NCI-H2196 (cell line): ENCODE measurements around the gene DIPK1C.

Experiments used
- DNase-seq: peaks from one replicate; lab custom pipeline; 2025; ENCODE audit not compliant: unreplicated experiment; lab: John Stamatoyannopoulos, UW

Gene DIPK1C

GRCh38 chr18:74422541-74422940 lies 34.6 kb downstream of the DIPK1C start:
- DNase-seq = no peak

GRCh38 chr18:74420926-74421325 lies 36.2 kb downstream of the DIPK1C start:
- no peak for DNase-seq

DNA sequence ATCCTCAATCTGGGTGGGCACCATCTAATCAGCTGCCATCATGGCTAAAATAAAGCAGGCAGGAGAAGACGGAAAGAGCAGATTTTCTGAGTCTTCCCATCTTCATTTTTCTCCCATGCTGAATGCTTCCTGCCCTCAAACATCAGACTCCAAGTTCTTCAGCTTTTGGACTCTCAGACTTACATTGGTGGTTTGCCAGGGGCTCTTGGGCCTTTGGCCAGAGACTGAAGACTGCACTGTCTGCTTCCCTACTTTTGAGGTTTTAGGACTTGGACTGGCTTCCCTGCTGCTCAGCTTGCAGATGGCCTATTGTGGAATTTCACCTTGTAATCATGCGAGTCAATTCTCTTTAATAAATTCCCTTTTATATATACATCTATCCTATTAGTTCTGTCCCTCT lies 36.6 kb downstream of the DIPK1C start:
- no peak for DNase-seq

- DNase-seq = no peak
Measured at GRCh38 chr18:74419761-74420160, 37.3 kb downstream of the DIPK1C start.

DNA sequence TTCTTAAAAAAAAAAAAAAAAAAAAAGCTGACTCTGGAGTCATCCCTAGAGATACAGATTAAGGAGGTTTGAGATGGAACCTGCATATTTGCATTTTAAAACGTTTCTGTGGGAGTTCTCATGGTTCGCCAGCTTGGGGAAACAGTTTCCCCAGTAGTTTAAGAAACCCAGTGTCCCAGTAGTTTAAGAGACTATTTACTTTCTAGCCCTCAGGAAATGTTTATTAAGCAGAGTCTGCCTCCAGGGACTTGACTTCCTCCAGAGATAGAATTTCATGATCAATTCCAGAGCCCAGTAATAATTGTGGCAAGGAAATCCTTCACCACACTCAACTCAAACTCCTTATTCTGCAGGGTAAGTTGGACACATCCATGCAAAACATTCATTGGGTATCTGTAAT lies 39.1 kb downstream of the DIPK1C start:
- DNase-seq = no peak

DNA sequence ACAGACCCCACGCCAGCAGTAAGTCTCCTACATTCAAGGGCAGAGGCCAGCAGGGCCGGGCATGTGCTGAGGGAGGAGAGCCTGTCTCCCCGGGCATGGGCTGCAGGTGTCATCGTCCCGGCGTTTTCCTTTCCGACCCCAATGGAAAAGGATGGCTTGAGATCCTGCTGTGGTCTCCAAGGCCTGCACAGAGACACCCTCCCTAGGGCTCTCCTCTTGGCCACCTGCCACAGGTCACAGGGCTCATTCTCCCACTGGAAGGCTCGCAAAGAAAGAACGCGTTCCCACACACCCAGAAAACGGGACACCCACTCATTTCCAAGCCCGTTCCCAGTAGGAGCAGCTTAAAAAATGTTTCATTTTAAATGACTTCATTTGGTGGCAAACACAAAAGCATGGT lies 41.0 kb downstream of the DIPK1C start:
- DNase-seq = no peak

DNA sequence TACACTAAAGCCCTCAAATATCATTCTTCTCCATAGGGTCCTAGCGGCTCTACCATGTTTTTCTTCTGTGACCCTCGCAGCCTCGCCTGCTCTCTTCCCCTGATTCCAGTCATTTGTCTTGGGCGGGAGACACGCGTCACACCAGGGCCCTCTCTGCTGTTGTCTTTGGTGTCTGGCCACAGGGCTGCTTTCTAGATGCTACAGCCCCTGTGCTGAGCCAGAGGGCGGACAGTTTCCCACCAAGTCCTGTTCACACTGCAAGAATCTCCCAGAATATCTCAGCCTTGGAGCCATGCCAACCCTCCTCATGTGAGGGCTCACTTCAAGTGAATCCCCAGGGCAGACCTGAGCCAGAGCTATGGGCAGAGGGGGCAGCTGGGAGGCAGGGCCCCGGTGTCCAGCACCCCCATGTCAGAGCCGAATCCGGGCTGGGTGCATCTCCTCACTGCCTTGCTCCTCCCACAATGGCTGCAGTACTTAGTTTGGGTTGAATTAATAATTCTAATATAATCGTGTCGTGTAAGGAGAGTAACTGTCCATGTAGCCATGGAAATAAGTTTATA lies 42.1 kb downstream of the DIPK1C start:
- DNase-seq = no peak

- no peak for DNase-seq
Measured at GRCh38 chr18:74413836-74414235, 43.3 kb downstream of the DIPK1C start.

DNA sequence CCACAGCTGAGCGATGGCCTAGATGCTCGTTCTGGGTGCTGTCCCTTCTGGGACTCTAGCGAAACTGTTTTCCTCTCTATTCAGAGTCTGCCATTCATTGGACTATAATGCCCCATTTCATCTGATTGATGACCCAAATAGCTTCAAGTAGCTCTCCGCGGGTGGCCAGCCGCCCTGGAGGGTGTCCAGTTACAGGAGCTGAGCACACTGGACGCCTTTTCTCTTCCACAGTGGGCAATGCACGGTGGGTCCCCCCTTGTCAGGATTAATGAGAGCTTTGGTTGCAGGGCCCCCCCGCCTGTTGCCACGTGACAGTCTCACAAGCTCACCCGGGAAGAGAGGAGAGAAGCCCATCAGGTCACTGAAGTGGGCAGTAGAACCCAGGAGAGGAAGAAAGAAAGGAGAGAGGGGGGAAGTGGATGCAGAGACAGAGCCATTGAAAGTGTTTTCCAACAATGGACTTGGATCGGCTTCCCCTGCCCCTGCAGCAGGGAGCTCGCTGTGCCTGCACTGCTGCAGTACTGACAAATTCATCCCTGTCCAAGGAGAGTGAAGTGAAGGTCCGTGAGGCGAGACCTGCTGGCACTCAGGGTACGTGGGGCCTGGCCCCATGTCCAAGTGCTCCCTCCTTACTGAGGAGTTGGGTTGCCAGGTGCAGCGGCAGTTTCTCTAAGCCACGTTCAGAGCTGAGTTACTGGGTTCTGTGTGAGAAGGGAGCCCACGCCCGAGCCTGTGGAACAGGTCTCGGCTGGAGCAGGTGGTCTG lies 44.8 kb downstream of the DIPK1C start:
- DNase-seq = no peak

- DNase-seq = no peak
Measured at GRCh38 chr18:74411475-74411874, 45.6 kb downstream of the DIPK1C start.

DNA sequence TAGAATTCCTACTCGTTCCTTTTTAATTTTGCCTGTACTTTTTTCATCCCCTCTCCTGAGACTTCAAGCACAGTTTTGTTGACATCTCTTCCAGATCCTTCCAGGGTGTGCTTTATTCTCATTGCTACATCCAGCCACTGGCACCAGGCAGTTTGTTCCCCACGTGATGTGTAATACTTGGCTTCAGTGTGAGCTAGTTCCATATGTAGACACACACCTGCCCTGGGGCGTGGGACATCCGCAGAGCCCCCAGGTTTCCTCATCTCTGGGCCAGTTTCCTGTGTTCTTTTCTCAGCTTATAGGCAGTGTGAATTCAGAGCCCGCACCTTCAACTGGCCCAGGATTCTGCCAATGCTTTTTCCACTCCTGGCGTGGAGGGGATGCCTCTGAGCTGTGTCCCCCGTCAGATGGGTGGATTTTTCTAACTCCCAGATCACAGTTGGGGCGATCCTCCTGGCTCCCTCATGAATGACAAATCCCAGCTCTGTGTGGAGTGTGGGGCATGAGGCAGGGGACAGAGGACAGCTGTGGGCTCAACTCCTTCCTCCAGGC lies 46.6 kb downstream of the DIPK1C start:
- no peak for DNase-seq

DNA sequence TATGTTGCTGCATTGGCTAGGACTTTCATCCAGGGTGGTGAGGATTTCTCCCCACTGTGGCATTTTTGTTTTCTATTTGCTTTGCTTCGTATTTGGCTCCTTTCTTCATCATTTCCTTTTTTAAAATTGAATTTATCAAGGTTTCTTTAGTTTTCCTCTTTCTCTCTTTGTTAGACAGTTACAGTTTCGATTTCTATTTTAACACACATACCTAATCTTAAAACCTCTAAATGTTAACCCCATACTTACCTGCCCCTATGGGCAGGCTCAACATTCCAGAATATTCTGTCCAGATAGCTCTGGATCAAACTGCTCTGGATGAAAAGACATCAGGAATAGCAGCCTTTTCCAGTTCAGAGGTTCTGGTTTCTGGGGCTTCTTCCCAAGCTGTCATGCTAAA lies 49.2 kb downstream of the DIPK1C start:
- no peak for DNase-seq

DNA sequence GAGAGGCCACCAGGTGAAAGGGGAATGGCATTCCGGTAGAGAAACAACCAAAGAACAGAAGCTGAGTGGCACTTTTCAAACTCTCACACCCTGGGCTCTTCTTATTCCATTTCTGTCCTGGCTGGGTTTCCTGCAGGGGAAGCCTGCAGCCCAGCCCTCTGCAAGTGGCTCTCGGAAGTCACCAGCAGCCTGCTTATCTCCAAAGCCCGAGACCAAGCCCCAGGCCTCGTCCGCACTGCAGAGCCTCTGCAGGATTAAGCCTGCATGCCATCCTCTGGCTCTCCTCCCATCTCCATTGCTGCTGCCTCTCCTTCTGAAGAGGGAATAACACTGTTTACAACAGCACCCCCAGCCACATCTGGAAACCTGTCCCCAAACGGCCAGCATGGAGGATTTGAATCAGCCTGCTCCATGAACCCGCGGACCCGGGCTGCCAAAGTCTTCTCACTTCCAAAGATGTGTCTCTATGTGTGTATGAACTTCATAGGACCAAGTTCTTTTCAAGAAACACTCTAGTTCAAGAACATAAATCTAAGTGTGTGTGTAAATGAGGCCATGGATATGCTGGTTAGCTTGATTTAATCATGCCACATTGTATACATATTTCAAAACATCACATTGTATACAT lies 54.2 kb downstream of the DIPK1C start:
- DNase-seq = no peak

- DNase-seq = no peak
Measured at GRCh38 chr18:74400813-74401212, 56.3 kb downstream of the DIPK1C start.

GRCh38 chr18:74399091-74399887 lies 57.8 kb downstream of the DIPK1C start:
- DNase-seq = no peak

GRCh38 chr18:74397572-74397971 lies 59.5 kb downstream of the DIPK1C start:
- no peak for DNase-seq

DNA sequence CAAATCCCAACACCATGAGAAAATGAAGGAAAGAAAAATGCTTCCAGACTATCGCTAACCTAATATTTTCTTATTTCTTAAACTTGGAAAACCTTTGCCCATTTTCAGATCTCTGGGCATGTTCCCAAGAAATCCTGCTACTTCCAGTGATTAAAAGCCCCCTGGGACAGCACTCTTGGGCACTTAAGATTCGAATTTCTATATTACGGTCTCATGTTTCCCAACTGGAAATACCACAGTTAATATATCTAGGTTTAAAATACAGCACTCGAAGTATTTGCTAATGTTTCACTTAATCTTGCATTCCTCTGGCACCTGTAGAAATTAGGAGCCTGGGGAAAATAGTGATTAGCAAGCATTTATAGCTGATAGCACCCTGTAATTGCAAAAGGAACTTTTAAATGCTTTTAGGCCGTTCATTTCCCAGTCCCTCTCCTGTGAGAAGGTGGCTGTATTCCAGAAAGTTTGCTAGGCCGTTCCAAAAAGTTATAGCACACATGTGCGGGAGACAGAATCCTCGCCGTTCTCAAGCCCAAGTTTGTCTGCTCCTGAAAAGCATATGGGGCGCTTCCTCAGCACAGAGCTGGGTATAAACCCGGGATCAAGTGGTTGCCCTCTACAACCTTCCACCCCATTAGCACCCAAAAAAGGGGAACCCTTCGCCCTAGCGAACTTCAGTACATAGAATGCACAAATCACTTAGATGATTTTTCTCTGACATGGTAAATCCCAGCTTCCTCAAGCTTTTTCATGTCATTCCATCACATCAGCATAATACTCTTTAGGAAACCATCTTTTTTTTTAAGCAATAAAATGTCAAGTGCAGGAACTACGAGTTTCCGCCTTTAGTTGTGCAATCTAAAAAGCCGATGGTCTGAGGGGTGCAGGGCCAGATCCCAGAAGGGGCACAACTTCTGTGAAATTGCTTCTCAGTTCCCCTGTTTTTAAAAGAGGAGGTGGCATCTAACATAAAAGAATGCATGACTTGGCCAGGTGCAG lies 60.6 kb downstream of the DIPK1C start:
- DNase-seq = no peak

GRCh38 chr18:74395648-74396154 lies 61.4 kb downstream of the DIPK1C start:
- DNase-seq = no peak

GRCh38 chr18:74395006-74395405 lies 62.1 kb downstream of the DIPK1C start:
- DNase-seq = no peak

- no peak for DNase-seq
Measured at GRCh38 chr18:74392323-74392722, 64.8 kb downstream of the DIPK1C start.
